HCT116 (cell line): ENCODE data around the gene RAI14.

Experiments
- POLR2A ChIP-seq: IDR thresholded peaks from 2 replicates; pipeline ENCODE4 v1.7.0; 2011; ENCODE audit warnings: borderline replicate concordance; ENCODE audit not compliant: insufficient read depth, insufficient read length; ENCODE audit errors: extremely low read depth
- YY1 ChIP-seq: IDR thresholded peaks from 2 replicates; pipeline ENCODE4 v1.6.1; 2011; ENCODE audit warnings: low read length, low read depth, moderate library complexity, mild to moderate bottlenecking; ENCODE audit not compliant: insufficient replicate concordance; ENCODE audit errors: extremely low read depth
- TF ChIP-seq, protein P1 (sequence below), 3 experiments: fragments of 200-600 bp in 1 of 3; sonication (generic) in 1 of 3; IDR thresholded peaks in 2 of 3; conservative IDR thresholded peaks in 1 of 3; 2 replicates each; pipeline ENCODE4 v1.5.1; 2012 to 2017; ENCODE audit warnings: low read depth in 2 of 3, low read length in 2 of 3, antibody characterized with exemption in 1 of 3, borderline replicate concordance in 1 of 3, control low read depth in 1 of 3, mild to moderate bottlenecking in 1 of 3, mixed read lengths in 1 of 3, mixed run types in 1 of 3, moderate library complexity in 1 of 3; ENCODE audit not compliant: insufficient read depth in 1 of 3

DNA sequence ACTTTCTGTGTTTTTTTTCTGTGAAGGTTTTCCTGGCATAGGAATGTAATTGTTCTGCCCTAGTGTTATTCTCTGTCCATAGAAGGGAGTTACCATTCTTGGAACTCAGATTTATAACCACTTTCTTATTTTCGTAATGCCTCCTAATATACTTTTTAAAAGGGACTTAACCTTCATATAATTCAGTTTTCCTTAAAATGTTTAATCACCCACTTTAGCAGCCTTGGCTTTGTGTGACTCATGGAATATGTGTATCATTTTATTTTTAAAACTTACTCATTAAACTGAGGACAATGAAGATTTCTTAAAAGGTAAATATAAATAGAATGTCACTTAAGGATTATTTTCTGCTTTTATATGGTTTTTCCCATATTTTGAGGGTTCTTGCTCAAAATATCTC is 50.0 kb downstream of the RAI14 start:
- no peak for TF ChIP-seq POLR2A
- TF ChIP-seq, protein P1, sequence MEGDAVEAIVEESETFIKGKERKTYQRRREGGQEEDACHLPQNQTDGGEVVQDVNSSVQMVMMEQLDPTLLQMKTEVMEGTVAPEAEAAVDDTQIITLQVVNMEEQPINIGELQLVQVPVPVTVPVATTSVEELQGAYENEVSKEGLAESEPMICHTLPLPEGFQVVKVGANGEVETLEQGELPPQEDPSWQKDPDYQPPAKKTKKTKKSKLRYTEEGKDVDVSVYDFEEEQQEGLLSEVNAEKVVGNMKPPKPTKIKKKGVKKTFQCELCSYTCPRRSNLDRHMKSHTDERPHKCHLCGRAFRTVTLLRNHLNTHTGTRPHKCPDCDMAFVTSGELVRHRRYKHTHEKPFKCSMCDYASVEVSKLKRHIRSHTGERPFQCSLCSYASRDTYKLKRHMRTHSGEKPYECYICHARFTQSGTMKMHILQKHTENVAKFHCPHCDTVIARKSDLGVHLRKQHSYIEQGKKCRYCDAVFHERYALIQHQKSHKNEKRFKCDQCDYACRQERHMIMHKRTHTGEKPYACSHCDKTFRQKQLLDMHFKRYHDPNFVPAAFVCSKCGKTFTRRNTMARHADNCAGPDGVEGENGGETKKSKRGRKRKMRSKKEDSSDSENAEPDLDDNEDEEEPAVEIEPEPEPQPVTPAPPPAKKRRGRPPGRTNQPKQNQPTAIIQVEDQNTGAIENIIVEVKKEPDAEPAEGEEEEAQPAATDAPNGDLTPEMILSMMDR (IDR thresholded peaks at IDR 0.05 in 2 of 3, conservative IDR thresholded peaks at IDR 0.05 in 1 of 3; ENCODE audit: borderline replicate concordance in 1 of 3, insufficient read depth in 1 of 3, low read depth in 2 of 3, low read length in 2 of 3), result no peak
- no peak for TF ChIP-seq YY1
